Fibroblast of peridontal ligament (primary cell): ENCODE results near the gene DCLK2.
A peak's percentile ranks its signal among the peaks of the same experiment; 100 is the strongest.
"Not testable (repeated sequence)": the region's sequence is repeated elsewhere in the genome, so short reads cannot be mapped to it uniquely, and the experiment has no call there.

Experiments
- DNase-seq: peaks from one replicate; pipeline ENCODE4 v3.0.0-alpha.2; 2010; ENCODE audit errors: extremely low read depth

DCLK2 gene

GRCh38 chr4:150150629-150151062 is 72.4 kb downstream of the DCLK2 start:
- DNase-seq: no peak

- DNase-seq: no peak
Observed at GRCh38 chr4:150152766-150153165, 74.5 kb downstream of the DCLK2 start.

- no peak for DNase-seq
Observed at GRCh38 chr4:150155391-150155790, 77.1 kb downstream of the DCLK2 start.

- DNase-seq: no peak
Observed at GRCh38 chr4:150156543-150156942, 78.3 kb downstream of the DCLK2 start.

- DNase-seq: no peak
Observed at GRCh38 chr4:150158041-150158440, 79.8 kb downstream of the DCLK2 start.

- no peak for DNase-seq
Observed at GRCh38 chr4:150160473-150160872, 82.2 kb downstream of the DCLK2 start.

GRCh38 chr4:150161109-150161508 is 82.9 kb downstream of the DCLK2 start:
- DNase-seq: no peak

- not testable (repeated sequence) for DNase-seq
Observed at GRCh38 chr4:150162020-150162419, 83.8 kb downstream of the DCLK2 start.

- DNase-seq: peak; percentile 86
Observed at GRCh38 chr4:150164055-150164454, 85.8 kb downstream of the DCLK2 start.

GRCh38 chr4:150164956-150165629 is 86.8 kb downstream of the DCLK2 start:
- DNase-seq: no peak

GRCh38 chr4:150167054-150167453 is 88.8 kb downstream of the DCLK2 start:
- DNase-seq: no peak

- no peak for DNase-seq
Observed at GRCh38 chr4:150173432-150173861, 95.2 kb downstream of the DCLK2 start.

- DNase-seq: no peak
Observed at GRCh38 chr4:150173982-150174398, 95.7 kb downstream of the DCLK2 start.

- DNase-seq: peak; percentile 98
Observed at GRCh38 chr4:150176547-150176946, 98.3 kb downstream of the DCLK2 start.

- DNase-seq: peak; percentile 88
Observed at GRCh38 chr4:150178161-150178560, 99.9 kb downstream of the DCLK2 start.

- peak; percentile 59 for DNase-seq
Observed at GRCh38 chr4:150181536-150181935, 103.3 kb downstream of the DCLK2 start.

GRCh38 chr4:150182794-150183193 is 104.5 kb downstream of the DCLK2 start:
- no peak for DNase-seq

- DNase-seq: not testable (repeated sequence)
Observed at GRCh38 chr4:150185033-150185432, 106.8 kb downstream of the DCLK2 start.

- DNase-seq: peak; percentile 74
Observed at GRCh38 chr4:150192986-150193385, 114.7 kb downstream of the DCLK2 start.

- DNase-seq: not testable (repeated sequence)
Observed at GRCh38 chr4:150197256-150197655, 119.0 kb downstream of the DCLK2 start.

GRCh38 chr4:150199056-150199455 is 120.8 kb downstream of the DCLK2 start:
- no peak for DNase-seq

GRCh38 chr4:150205016-150205415 is 126.8 kb downstream of the DCLK2 start:
- DNase-seq: no peak

GRCh38 chr4:150206265-150206664 is 128.0 kb downstream of the DCLK2 start:
- DNase-seq: no peak

- no peak for DNase-seq
Observed at GRCh38 chr4:150206954-150207353, 128.7 kb downstream of the DCLK2 start.
